Measurements from ENCODE around the gene TMEM150A. TPM values are rescaled to one million over a fixed set of nuclear protein-coding genes. Genes with fewer than 3 reads are reported as not detected.

Gene TMEM150A
- total and polyA plus RNA-seq, 2 of the 13 experiments (the other 11 are each of a cell fraction or from before 2014, with no cell fraction given) = 30.1 to 70.4 TPM

GRCh38 chr2:85589982-85590791 lies 12.3 kb downstream of the TMEM150A start (continued):
- TF ChIP-seq IKZF5 (CRISPR knock-in tag; IDR thresholded peaks at IDR 0.05) (peak; percentile 45; the same call in 1 of the 2 replicates), ZBTB4 (CRISPR knock-in tag; IDR thresholded peaks at IDR 0.05; ENCODE audit: borderline replicate concordance) (peak; percentile 79; the same call in 1 of the 2 replicates), AFF4 (CRISPR knock-in tag; IDR thresholded peaks at IDR 0.05) (no peak), RNF2 (conservative IDR thresholded peaks at IDR 0.05; ENCODE audit: low read depth) (no peak), DNMT3B (CRISPR knock-in tag; conservative IDR thresholded peaks at IDR 0.05) (no peak), AHR (CRISPR knock-in tag; IDR thresholded peaks at IDR 0.05) (no peak), MAFK (conservative IDR thresholded peaks at IDR 0.05 in 1 of 2, IDR thresholded peaks at IDR 0.05 in 1 of 2; ENCODE audit: low read length in 2 of 2) (peak; percentile 53 to 55; a peak in 3 of 4 replicates), HMGXB4 (CRISPR knock-in tag; IDR thresholded peaks at IDR 0.05; ENCODE audit: borderline replicate concordance in 1 of 2, low read depth in 1 of 2) (peak; percentile 37 to 45; a peak in 1 of 4 replicates), DBP (CRISPR knock-in tag; IDR thresholded peaks at IDR 0.05; ENCODE audit: not compliant biosample characterization) (no peak), ZNF644 (CRISPR knock-in tag; IDR thresholded peaks at IDR 0.05; ENCODE audit: low read depth) (0 out of 2 replicates have a peak, but pooled peaks have one; percentile 37), THAP7 (CRISPR knock-in tag; IDR thresholded peaks at IDR 0.05) (no peak), DRAP1 (CRISPR knock-in tag; IDR thresholded peaks at IDR 0.05) (peak; percentile 69), ETV5 (CRISPR knock-in tag; IDR thresholded peaks at IDR 0.05; ENCODE audit: borderline replicate concordance) (peak; percentile 70; the same call in 1 of the 2 replicates), ARHGAP35 (CRISPR knock-in tag; IDR thresholded peaks at IDR 0.05; ENCODE audit: borderline replicate concordance) (no peak)
